GM19035 (cell line): Measurements from ENCODE around the gene TNFRSF18.

Experiments
- ATAC-seq: cut with Tn5 transposase; IDR thresholded peaks from one replicate; pipeline ENCODE4 v1.9.1; 2021; ENCODE audit not compliant: unreplicated experiment

TNFRSF18 gene

DNA sequence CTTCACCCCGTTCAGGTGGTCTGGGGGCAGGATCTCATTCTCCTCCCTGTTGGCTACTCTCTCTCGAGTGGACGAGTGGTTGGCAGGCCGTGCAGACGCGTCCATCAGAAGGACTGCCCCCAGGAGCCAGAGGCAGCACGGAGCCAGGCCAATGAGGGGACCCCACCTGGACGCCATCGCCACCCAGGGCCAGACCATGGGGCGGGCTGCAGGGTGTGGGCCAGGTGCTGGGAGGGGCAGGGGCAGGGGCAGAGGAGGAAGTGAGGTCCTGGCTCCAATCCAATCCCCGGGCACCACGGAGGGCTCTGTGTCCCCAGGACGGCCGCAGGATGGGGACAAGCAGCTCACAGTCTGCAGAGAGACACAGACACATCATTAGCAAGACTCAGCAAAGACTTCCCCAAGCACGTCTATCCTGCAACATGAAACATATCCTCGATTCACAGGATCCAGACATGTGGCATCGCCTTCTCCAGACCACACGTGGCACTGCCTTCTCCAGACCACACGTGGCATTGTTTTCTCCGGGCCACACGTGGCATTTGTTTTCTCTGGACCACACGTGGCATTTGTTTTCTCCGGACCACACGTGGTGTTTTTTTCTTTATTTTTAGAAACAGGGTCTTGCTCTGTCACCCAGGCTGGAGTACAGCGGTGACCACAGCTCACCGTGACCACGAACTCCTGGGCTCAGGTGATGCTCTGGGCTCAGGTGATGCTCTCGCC lies 22.4 kb upstream of the TNFRSF18 start:
- ATAC-seq, result no peak

- ATAC-seq, result no peak
These were observed 21.8 kb upstream of the TNFRSF18 start for GRCh38 chr1:1228187-1228586.

DNA sequence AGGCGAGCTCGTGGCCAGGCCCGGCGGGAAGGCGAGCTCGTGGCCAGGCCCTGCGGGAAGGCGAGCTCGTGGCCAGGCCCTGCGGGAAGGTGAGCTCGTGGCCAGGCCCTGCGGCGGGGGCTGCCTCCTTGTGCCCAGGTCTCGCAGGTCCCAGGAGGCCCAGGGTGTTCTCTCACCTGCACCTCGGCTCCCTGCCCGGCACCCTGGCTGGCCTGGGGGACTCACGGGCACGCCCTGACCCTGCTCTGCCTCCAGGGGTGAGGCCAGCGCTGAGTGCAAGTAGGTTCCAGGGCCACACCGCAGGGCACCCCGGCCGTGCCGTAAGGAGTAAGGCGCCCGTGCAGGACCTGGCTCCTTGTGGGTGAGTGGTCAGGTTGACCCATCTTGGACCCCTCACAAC lies 21.0 kb upstream of the TNFRSF18 start:
- ATAC-seq, result no peak

GRCh38 chr1:1226566-1227362 lies 20.4 kb upstream of the TNFRSF18 start:
- no peak for ATAC-seq

DNA sequence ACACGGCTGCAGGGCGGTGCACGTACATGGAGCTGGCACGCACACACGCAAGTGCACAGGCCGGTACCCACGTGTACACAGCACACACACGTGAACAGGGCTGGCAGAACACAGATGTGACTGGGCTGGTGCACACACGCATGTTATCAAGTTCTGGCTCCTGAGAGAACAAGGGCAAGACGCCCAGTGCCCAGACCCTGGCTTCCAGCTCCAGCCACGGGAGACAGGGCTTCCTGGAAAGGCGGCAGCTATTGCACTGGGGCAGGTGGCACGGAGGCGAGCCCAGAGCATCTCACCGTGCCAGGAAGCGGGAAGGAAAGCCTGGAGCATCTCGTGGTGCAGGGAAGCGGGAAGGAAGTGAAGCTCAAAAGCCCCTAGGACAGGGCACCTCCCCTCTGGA lies 19.5 kb upstream of the TNFRSF18 start:
- no peak for ATAC-seq

- ATAC-seq, result no peak
These were observed 18.9 kb upstream of the TNFRSF18 start for GRCh38 chr1:1225238-1225845.

- ATAC-seq, result no peak
These were observed 17.5 kb upstream of the TNFRSF18 start for GRCh38 chr1:1223891-1224290.

DNA sequence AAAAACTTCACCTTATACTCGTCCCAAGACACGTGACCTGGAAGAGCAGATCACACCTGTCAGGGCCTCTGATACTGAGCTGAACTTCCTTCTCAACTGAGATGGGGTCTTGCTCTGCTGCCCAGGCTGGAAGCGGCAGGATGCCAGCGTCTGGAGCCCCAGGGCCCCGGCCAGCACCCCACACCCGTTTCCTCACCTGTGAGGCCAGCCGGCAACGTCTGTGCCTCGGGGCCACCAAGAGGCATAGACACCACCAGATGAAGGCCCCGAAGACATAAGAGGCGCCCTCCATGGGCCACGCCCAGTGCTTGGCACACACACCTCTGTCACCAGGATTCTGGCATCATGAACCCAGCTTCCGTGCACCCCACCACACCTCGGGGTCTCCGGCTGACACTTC lies 16.9 kb upstream of the TNFRSF18 start:
- ATAC-seq, result no peak

GRCh38 chr1:1222575-1223225 lies 16.3 kb upstream of the TNFRSF18 start:
- no peak for ATAC-seq

- no peak for ATAC-seq
These were observed 15.6 kb upstream of the TNFRSF18 start for GRCh38 chr1:1221887-1222574.

DNA sequence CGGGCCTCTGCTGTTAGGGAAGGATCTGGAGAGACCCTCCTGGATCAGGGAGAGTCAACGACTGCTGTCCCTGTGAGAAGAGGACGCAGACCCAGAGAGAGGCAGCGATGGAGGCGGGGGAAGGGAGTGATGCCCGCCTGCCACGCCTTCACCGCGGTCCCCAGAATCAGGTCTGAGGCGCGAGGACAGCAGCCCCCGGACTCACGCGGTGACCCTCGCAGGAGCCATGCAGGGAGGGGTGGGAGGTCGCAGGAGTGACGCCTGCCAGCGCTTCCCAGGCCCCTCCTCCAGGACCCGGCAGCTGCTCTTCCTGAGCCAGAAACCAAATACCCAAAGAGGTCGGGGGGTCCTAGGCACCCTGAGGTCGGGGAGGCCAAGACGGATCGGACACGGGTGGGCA lies 13.8 kb upstream of the TNFRSF18 start:
- ATAC-seq, result no peak

GRCh38 chr1:1219341-1219740 lies 12.9 kb upstream of the TNFRSF18 start:
- no peak for ATAC-seq

GRCh38 chr1:1218524-1219200 lies 12.3 kb upstream of the TNFRSF18 start:
- ATAC-seq, result no peak

- no peak for ATAC-seq
These were observed 11.5 kb upstream of the TNFRSF18 start for GRCh38 chr1:1217621-1218523.

GRCh38 chr1:1216770-1217620 lies 10.6 kb upstream of the TNFRSF18 start:
- ATAC-seq, result no peak

- no peak for ATAC-seq
These were observed 9.7 kb upstream of the TNFRSF18 start for GRCh38 chr1:1215881-1216605.

DNA sequence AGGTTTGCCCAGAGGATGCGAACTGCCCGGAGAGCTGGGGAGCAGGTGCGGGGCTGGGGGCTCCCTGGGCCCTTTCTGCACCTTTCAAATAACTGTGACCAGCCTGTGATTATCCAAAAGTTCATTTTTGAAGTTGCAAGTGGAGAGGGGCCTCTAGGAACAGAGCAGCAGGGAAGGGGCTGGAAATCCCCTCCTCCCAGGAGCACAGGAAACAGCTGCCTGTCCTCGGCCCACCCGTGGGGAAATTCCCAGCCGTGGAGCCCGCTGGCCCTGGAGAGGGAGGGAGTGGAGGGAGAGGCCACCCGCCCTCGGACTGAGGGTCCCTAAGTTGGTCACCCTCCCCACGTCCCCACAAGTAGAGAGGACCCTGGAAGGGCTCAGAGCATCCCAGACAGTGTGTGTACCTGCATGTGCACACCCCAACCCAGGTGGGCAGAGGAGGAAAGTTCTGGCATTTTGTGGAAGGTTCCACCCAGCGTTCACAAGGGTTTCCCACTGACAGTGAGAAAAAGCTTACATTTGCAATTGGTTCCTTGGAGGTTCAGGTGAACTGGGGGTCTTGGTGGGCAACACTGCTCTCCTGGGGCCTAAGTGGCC lies 8.8 kb upstream of the TNFRSF18 start:
- ATAC-seq, result no peak
